ENCODE data around the gene OR10J1. TPM values are rescaled to one million over a fixed set of nuclear protein-coding genes. Genes with fewer than 3 reads are reported as not detected.

OR10J1 gene
- total RNA-seq, 1 donor from 2014 or later, result not detected

DNA sequence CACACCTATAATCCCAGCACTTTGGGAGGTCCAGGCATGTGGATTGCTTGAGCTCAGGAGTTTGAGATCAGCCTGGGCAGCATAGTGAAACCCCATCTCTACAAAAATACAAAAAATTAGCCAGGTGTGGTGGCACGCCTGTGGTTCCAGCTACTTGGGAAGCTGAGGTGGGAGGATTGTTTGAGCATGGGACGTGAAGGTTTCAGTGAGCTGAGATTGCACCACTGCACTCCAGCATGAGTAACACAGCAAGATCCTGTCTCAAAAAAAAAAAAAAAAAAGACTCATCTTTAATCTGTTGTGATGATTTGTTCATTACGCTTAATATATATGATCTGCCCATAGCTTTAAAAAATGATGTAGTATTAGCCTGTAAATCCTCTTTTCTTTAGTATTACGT lies 44.0 kb downstream of the OR10J1 start:
- DNase-seq (ENCODE audit: low spot score in 2 of 2), result no peak

More for the DNA sequence above, 44.0 kb downstream of the OR10J1 start:
- no peak for FAIRE-seq

Other genes with a start within 250 kb of the OR10J1 start
- gene ACKR1, start 234.8 kb upstream of the OR10J1 start, total RNA-seq, result 0.41 TPM
- gene FCER1A, start 137.4 kb upstream of the OR10J1 start, total RNA-seq, result not detected
- not detected for gene OR10J4, start 7.5 kb upstream of the OR10J1 start, total RNA-seq
- gene OR10J5, start 96.3 kb downstream of the OR10J1 start, total RNA-seq, result not detected
- gene APCS, start 148.1 kb downstream of the OR10J1 start, total RNA-seq, result not detected

All from frontal cortex (tissue), 4 donors.